ENCODE data around the gene UPK3A.
"Not testable (repeated sequence)": the region's sequence is repeated elsewhere in the genome, so short reads cannot be mapped to it uniquely, and the experiment has no call there.

- not testable (repeated sequence) for TF ChIP-seq CTCF (IDR thresholded peaks at IDR 0.05); FOXM1 (IDR thresholded peaks at IDR 0.05; ENCODE audit: low read depth); REST (IDR thresholded peaks at IDR 0.05; ENCODE audit: low read depth, low read length); POLR2AphosphoS5 (IDR thresholded peaks at IDR 0.05; ENCODE audit: low read depth, low read length); FOXJ3 (CRISPR knock-in tag; IDR thresholded peaks at IDR 0.05); SIN3A (IDR thresholded peaks at IDR 0.05; ENCODE audit: borderline replicate concordance, low read depth, low read length); ELF1 (IDR thresholded peaks at IDR 0.05); EZH2phosphoT487 (IDR thresholded peaks at IDR 0.05; ENCODE audit: borderline replicate concordance, low read depth); RFX5 (IDR thresholded peaks at IDR 0.05; ENCODE audit: low read length); FOSL2 (IDR thresholded peaks at IDR 0.05; ENCODE audit: borderline replicate concordance, low read depth); ZBTB33 (IDR thresholded peaks at IDR 0.05; ENCODE audit: borderline replicate concordance, low read depth); RCOR1 (IDR thresholded peaks at IDR 0.05; ENCODE audit: low read length); CHD2 (IDR thresholded peaks at IDR 0.05; ENCODE audit: low read length, partially characterized antibody); RAD21 (IDR thresholded peaks at IDR 0.05; ENCODE audit: low read length)
These were observed 43.5 kb downstream of the UPK3A start for GRCh38 chr22:45328261-45328660.

Data from SK-N-SH (cell line).